KMS-11 (cell line): Measurements from ENCODE around the gene PCNX2.

Experiments
- H2AFZ ChIP-seq: fragments of 200-600 bp; sonication (generic); 2 replicates; pipeline ENCODE4 v1.6.1; 2016; ENCODE audit warnings: antibody characterized with exemption, mixed run types, low read depth
- H3K27ac ChIP-seq: fragments of 200-600 bp; sonication (generic); 2 replicates; pipeline ENCODE4 v1.6.1; 2016; ENCODE audit warnings: mild to moderate bottlenecking, mixed run types
- H3K27me3 ChIP-seq: fragments of 200-600 bp; sonication (generic); 2 replicates; pipeline ENCODE4 v1.6.1; 2017; ENCODE audit warnings: mild to moderate bottlenecking, low read depth, mixed run types, moderate library complexity; ENCODE audit not compliant: insufficient read depth
- H3K36me3 ChIP-seq: fragments of 200-600 bp; sonication (generic); 2 replicates; pipeline ENCODE4 v1.6.1; 2017; ENCODE audit warnings: mild to moderate bottlenecking, mixed run types; ENCODE audit not compliant: insufficient read depth
- H3K4me1 ChIP-seq: fragments of 200-600 bp; sonication (generic); 2 replicates; pipeline ENCODE4 v1.6.1; 2016; ENCODE audit warnings: mild to moderate bottlenecking, low read depth, mixed run types; ENCODE audit not compliant: poor library complexity, severe bottlenecking
- H3K4me2 ChIP-seq: fragments of 200-600 bp; sonication (generic); 2 replicates; pipeline ENCODE4 v1.7.0; 2016; ENCODE audit warnings: mild to moderate bottlenecking, mixed run types
- H3K4me3 ChIP-seq: fragments of 200-600 bp; sonication (generic); IDR thresholded peaks from 2 replicates; pipeline ENCODE4 v1.6.1; 2017; ENCODE audit warnings: low read depth, low read length, mixed read lengths; ENCODE audit not compliant: insufficient read depth
- H3K79me2 ChIP-seq: fragments of 200-600 bp; sonication (generic); 2 replicates; pipeline ENCODE4 v1.6.1; 2016; ENCODE audit warnings: low read depth, mixed run types; ENCODE audit not compliant: insufficient read depth
- H3K9ac ChIP-seq: fragments of 200-600 bp; sonication (generic); 2 replicates; pipeline ENCODE4 v1.6.1; 2016; ENCODE audit warnings: mild to moderate bottlenecking, mixed run types
- H4K20me1 ChIP-seq: fragments of 200-600 bp; sonication (generic); 2 replicates; pipeline ENCODE4 v1.6.1; 2016; ENCODE audit warnings: mild to moderate bottlenecking, mixed run types; ENCODE audit not compliant: insufficient read depth
- TF ChIP-seq, protein P1 (sequence below): fragments of 200-600 bp; sonication (generic); conservative IDR thresholded peaks from 2 replicates; pipeline ENCODE4 v1.6.1; 2017; ENCODE audit warnings: low read depth, mild to moderate bottlenecking, antibody characterized with exemption, low read length, moderate library complexity, mixed read lengths

PCNX2 gene

DNA sequence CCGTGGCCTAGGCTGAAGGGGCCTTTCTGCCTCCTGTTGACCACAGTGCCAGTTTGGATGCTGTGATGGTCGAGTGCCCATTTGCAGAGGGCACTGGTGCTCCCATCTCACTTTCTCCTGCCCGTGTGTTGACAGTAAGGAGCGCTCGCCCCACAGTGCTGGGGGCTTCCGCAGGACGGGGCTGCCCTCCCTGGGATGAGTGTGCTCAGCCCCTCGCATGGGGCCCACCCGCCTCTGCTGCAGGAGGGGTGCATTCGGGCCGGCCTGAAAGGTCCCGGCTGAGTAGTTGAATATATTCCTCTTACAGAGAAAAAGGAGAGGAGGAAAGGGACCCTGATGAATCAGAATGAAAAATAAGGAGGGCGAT lies 307.8 kb downstream of the PCNX2 start:
- Histone ChIP-seq H3K4me1 (no peaks in the 10 kb centered on the region), H3K27me3 (no peaks in the 10 kb centered on the region), H3K27ac (no peak overlapping the region), H3K79me2 (no peaks in the 10 kb centered on the region), H3K36me3 (no peaks in the 10 kb centered on the region), H3K4me2 (no peak overlapping the region), H3K4me3 (no peak overlapping the region), H3K9ac (no peak overlapping the region), H4K20me1 (no peaks in the 10 kb centered on the region), H2AFZ (no peak overlapping the region)
- TF ChIP-seq, protein P1, sequence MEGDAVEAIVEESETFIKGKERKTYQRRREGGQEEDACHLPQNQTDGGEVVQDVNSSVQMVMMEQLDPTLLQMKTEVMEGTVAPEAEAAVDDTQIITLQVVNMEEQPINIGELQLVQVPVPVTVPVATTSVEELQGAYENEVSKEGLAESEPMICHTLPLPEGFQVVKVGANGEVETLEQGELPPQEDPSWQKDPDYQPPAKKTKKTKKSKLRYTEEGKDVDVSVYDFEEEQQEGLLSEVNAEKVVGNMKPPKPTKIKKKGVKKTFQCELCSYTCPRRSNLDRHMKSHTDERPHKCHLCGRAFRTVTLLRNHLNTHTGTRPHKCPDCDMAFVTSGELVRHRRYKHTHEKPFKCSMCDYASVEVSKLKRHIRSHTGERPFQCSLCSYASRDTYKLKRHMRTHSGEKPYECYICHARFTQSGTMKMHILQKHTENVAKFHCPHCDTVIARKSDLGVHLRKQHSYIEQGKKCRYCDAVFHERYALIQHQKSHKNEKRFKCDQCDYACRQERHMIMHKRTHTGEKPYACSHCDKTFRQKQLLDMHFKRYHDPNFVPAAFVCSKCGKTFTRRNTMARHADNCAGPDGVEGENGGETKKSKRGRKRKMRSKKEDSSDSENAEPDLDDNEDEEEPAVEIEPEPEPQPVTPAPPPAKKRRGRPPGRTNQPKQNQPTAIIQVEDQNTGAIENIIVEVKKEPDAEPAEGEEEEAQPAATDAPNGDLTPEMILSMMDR: no peak

DNA sequence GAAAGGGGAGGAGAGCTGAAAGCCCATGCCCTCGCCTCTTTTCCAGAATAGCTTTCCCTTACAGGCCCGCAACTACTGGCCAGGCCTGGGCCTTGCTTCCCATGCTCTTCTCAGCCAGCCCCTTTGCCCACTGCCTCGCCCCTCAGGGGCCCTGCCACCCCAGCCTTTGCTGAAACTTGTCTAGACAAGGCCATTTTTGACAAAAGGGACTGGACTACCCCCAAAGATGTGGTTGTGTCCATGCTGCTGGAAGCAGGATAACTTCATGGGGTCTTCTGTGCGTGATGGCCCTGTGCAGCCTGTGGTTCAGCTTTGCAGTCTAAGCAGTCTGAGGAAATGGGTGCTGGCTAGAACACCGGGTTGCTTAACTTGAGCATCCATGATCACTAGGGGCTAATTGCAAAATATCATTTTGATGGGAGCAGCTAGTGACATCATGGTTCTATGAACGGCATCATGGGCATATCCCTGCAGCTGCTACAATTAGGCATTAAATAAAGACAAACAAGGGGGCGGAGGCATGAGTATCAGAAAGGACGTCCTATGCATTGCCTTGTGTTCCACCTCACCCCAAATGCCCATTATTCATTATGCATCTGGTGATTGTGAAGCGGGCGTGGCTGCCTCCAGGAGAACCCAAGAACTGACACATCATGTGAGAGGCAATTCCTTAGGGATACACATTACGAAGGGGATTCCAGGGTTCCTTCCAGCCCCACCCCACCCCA lies 308.3 kb downstream of the PCNX2 start:
- no peaks in the 10 kb centered on the region for H3K4me1 ChIP-seq
- no peaks in the 10 kb centered on the region for H3K27me3 ChIP-seq
- no peak overlapping the region for H2AFZ ChIP-seq
- no peak overlapping the region for H3K4me3 ChIP-seq
- no peaks in the 10 kb centered on the region for H3K36me3 ChIP-seq
- H3K27ac ChIP-seq: no peak overlapping the region
- no peaks in the 10 kb centered on the region for H3K79me2 ChIP-seq
- no peak overlapping the region for H3K9ac ChIP-seq
- TF ChIP-seq, protein P1: no peak
- H3K4me2 ChIP-seq: no peak overlapping the region
- no peaks in the 10 kb centered on the region for H4K20me1 ChIP-seq

DNA sequence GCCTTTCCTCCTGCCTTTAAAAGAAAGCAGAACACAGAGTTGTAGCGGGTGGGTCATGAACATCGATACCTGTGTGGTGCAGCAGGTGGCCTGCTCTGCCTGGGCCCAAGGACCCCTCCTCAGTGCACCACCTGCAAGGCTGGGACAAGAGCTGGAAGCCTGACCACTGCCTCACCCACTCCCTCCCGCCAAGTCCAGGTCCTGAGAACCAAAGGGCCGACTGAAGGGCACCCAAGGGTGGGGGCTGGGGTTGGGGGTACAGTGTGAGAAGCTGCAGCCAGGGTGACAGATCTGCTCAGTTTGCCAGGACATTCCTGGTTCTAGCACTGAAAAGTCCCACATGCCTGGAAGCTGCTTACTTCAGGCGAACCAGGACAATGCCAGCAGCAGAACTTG lies 309.0 kb downstream of the PCNX2 start:
- Histone ChIP-seq H3K4me3 (no peak overlapping the region), H3K27ac (no peak overlapping the region), H2AFZ (no peak overlapping the region), H3K36me3 (no peaks in the 10 kb centered on the region), H4K20me1 (no peaks in the 10 kb centered on the region), H3K79me2 (no peaks in the 10 kb centered on the region), H3K4me1 (no peaks in the 10 kb centered on the region), H3K9ac (no peak overlapping the region), H3K27me3 (no peaks in the 10 kb centered on the region), H3K4me2 (no peak overlapping the region)
- TF ChIP-seq, protein P1: no peak

DNA sequence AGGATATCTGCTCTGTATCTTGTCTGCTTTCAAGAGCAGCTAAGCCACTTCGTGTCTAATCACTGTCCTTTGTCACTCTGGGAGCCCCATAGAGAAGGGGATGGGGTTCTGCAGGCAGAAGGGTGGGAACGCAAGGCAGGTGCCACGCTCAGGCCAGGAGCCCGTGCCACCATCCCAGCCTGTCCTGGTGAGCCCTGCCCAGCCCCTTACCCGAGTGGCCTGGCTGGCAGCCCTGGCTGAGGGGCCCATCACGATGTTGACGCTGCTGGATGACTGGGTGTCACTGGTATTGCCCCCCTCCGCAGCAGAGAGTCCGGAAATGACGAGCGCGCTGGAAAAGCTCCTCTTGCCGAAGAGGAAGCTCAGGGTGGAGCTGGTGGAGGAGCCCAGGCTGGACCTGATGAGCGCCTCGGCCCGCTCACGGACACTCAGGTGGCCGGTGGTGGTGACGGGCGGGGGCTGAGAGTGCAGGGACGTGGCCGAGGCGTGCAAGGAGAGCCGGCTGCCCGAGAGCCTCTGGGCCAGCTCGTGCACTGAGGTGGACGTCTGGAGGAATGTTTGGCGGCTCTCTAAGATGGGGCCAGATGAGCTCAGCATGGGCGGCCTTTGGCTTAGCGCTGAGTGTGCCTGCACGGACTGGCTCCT lies 309.5 kb downstream of the PCNX2 start:
- Histone ChIP-seq H3K79me2 (no peaks in the 10 kb centered on the region), H3K27me3 (no peaks in the 10 kb centered on the region)

More for the DNA sequence above, 309.5 kb downstream of the PCNX2 start:
- H3K4me2 ChIP-seq: no peak overlapping the region
- H3K4me1 ChIP-seq: no peaks in the 10 kb centered on the region
- H4K20me1 ChIP-seq: no peaks in the 10 kb centered on the region
- TF ChIP-seq, protein P1: no peak
- H3K4me3 ChIP-seq: no peak overlapping the region
- no peak overlapping the region for H3K9ac ChIP-seq
- H2AFZ ChIP-seq: no peak overlapping the region
- no peaks in the 10 kb centered on the region for H3K36me3 ChIP-seq
- no peak overlapping the region for H3K27ac ChIP-seq
